ENCODE data around the gene SLAMF1.
"Not testable (repeated sequence)": the region's sequence is repeated elsewhere in the genome, so short reads cannot be mapped to it uniquely, and the experiment has no call there.

The SLAMF1 gene, protein sequence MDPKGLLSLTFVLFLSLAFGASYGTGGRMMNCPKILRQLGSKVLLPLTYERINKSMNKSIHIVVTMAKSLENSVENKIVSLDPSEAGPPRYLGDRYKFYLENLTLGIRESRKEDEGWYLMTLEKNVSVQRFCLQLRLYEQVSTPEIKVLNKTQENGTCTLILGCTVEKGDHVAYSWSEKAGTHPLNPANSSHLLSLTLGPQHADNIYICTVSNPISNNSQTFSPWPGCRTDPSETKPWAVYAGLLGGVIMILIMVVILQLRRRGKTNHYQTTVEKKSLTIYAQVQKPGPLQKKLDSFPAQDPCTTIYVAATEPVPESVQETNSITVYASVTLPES

DNA sequence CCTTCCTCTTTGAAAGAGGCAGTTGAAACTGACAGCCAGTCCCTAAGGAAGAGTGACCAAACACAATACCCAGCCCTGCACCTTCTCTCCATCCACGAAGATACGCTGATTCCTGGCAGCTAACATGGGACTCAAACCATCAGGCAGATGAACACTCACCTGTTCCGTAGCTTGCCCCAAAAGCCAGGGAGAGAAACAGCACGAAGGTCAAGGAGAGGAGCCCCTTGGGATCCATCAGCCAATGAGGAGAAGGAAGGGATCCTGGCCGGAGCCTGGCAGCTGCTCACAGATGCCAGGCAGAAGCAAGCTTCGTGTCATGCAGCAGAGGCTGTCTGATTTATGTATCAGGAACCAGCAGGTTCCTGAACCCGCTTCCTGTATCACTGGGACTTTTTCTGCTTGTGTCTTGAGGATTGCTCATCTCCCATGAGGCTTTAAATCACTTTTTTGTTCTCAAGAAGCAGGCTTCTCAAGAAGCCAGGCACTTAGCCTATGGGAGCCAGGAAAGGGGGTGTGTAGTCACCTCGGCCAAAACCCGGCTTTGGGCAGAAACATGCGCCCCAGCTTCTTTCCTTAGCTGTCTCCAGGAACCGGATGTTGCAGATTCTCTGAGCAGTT lies at the start of gene SLAMF1:
Gene SLAMF1, minus strand, starts transcription at position 334 of the 618 bp plus-strand sequence. Its CDS starts 99 bp downstream, at position 235.
- no peak for DNase-seq (ENCODE audit: extremely low read depth, low read depth)
- TF ChIP-seq, protein P1, sequence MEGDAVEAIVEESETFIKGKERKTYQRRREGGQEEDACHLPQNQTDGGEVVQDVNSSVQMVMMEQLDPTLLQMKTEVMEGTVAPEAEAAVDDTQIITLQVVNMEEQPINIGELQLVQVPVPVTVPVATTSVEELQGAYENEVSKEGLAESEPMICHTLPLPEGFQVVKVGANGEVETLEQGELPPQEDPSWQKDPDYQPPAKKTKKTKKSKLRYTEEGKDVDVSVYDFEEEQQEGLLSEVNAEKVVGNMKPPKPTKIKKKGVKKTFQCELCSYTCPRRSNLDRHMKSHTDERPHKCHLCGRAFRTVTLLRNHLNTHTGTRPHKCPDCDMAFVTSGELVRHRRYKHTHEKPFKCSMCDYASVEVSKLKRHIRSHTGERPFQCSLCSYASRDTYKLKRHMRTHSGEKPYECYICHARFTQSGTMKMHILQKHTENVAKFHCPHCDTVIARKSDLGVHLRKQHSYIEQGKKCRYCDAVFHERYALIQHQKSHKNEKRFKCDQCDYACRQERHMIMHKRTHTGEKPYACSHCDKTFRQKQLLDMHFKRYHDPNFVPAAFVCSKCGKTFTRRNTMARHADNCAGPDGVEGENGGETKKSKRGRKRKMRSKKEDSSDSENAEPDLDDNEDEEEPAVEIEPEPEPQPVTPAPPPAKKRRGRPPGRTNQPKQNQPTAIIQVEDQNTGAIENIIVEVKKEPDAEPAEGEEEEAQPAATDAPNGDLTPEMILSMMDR (IDR thresholded peaks at IDR 0.05; ENCODE audit: low read depth, low read length): no peak

DNA sequence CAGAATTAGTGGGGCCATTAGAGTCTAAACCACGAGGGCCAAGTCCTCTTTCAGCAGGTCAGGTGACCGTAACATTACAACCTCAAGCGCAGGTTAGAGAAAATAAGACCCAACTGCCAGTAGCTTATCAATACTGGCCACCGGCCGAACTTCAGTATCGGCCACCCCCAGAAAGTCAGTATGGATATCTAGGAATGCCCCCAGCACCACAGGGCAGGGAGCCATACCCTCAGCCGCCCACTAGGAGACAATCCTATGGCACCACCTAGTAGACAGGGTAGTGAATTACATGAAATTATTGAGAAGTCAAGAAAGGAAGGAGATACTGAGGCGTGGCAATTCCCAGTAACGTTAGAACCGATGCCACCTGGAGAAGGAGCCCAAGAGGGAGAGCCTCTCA lies 45.5 kb upstream of the SLAMF1 start:
- DNase-seq (ENCODE audit: extremely low read depth, low read depth): not testable (repeated sequence)

DNA sequence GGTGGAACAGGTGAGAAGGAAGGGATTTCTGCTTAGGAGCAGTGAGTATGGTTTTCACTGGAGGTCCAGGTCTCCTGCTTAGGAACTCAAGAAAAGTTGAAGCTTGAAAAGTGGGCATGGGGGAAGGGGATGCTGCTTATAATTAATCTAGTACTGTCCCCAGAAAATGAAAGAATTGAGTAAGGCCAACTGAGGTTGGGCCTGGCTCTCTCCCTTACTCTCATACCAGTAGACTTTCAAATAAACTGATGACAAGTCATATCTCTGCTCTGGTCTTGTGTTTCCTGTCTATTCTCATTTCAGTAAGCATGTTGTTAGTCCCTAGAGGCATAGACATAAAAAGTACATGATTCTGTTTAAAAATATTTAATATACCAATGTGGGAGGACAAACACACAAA lies 38.4 kb upstream of the SLAMF1 start:
- TF ChIP-seq, protein P1 (IDR thresholded peaks at IDR 0.05; ENCODE audit: low read depth, low read length): no peak
- DNase-seq (ENCODE audit: extremely low read depth, low read depth): no peak

DNA sequence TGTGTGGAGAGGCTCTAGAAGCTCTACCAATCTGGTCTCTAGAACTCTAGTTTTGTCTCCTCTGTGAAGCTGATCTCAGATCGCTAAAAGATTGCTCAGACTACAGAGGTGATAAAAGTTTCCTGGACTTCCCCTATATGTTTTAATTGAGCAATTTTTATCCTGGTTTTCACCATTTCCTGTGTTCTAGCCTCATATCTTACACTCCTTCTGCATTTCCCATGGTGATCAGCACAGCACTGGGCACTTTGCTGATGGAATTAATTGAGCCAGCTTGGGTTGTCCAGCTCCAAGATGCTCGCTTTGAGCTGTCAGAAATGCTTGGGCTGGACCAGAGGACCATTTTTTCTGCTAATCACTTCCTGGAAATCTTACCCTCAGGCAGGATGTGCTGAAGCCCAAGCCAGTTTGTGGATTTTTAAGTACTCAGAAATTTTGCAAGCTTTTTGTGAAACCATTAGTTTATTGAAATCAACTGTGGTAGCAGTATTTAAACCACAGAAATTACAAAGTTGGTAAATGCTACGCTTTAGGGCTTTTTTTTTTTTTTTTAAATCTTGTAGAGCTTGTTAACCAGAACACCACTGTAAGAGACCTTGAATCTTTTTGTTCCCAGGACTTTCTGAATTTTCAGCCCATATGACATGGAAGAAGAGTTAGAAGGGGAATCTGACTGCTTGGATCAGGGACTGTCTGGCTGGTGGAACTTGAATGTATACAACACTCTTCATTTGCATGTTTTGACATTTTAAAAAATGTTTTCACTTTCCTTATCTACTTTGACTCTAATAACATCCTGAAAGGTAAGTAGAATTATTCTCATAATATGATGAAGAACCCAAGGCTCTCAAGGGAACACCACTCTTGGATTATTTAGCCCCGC lies 36.4 kb upstream of the SLAMF1 start:
- DNase-seq (ENCODE audit: extremely low read depth, low read depth): no peak
- TF ChIP-seq, protein P1 (IDR thresholded peaks at IDR 0.05; ENCODE audit: low read depth, low read length): no peak

DNA sequence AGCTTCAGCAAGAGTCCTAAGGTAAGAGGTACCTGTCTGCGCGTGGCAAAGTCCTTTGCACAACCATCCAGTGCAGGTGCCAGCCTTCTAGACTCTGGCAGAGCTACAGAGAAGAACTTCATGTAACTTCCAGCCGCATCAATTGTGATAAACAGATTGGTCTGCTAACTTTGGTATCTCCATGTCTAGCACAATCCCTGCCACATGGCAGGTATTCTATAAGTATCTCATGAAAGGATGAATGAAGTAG lies 35.0 kb upstream of the SLAMF1 start:
- TF ChIP-seq, protein P1 (IDR thresholded peaks at IDR 0.05; ENCODE audit: low read depth, low read length): no peak
- DNase-seq (ENCODE audit: extremely low read depth, low read depth): no peak

DNA sequence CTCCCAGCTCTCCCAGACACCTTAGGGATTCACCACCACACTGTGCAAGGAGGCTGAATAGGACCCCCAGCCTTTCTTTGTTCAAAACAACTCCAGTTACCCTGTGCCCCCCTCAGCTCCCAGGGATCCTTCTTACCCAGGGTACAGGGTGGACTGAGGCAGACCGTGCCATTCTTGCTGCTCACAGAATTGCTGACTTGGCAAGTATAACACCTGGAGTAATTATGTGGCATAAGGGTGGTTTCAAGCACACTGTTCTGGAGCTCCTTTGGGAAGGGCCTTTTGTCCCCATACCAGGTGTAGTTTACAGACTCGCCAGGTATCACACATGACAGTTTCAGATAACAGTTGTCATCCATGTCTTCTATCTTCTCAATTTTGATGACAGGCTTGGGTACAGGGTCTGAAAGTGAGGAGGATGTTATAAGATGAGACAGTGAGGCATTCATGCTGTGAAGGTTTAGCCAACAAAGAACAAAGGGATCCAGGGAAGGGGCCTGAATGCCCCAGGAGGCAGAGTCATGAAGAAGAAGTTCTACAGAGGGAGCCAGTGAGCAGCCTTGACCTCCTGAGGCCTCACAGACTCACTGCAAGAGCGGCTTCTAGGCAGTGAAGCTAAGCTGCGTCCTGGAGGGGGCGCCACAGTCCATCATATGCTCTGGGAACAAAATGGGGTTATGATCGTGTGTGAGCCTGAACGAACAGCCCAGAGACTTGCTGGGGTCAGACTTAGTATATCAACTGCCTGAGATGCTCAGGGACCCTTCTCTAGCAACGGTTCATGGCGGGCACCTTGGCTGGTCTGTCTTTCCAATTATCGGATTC lies 34.4 kb upstream of the SLAMF1 start:
- no peak for DNase-seq (ENCODE audit: extremely low read depth, low read depth)
- TF ChIP-seq, protein P1 (IDR thresholded peaks at IDR 0.05; ENCODE audit: low read depth, low read length): peak; percentile 16

DNA sequence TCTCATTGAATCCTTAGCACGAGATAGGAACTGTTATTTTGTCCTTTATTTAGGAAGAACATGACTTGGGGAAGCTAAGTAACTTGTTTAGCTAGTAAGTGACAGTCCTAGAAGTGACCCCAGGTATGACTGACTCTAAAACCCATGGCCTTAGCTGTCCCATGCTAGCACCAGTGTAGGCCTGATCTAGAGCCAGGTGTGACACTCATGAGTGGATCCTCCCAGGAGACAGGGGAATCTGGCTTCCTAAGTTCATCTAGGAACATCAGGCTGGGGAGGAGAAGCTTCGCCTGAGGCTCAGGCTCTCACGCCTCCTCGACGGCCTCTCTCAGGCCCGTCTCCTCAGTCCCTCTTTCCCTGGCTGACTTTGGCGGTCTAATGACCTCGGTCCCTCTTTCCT lies 33.6 kb upstream of the SLAMF1 start:
- TF ChIP-seq, protein P1 (IDR thresholded peaks at IDR 0.05; ENCODE audit: low read depth, low read length): no peak
- no peak for DNase-seq (ENCODE audit: extremely low read depth, low read depth)
